ENCODE results near the gene SLC9A9.

The SLC9A9 gene

GRCh38 chr3:143648218-143648617 is 200.1 kb downstream of the SLC9A9 start:
- DNase-seq (ENCODE audit: low read depth), result no peak

- DNase-seq (ENCODE audit: low read depth), result peak; percentile 27
Measured at GRCh38 chr3:143644370-143645089, 203.7 kb downstream of the SLC9A9 start.

- DNase-seq (ENCODE audit: low read depth), result no peak
Measured at GRCh38 chr3:143643905-143644304, 204.4 kb downstream of the SLC9A9 start.

- no peak for DNase-seq (ENCODE audit: low read depth)
Measured at GRCh38 chr3:143640774-143641173, 207.5 kb downstream of the SLC9A9 start.

- no peak for DNase-seq (ENCODE audit: low read depth)
Measured at GRCh38 chr3:143637133-143637532, 211.1 kb downstream of the SLC9A9 start.

GRCh38 chr3:143634991-143635390 is 213.3 kb downstream of the SLC9A9 start:
- no peak for DNase-seq (ENCODE audit: low read depth)

- DNase-seq (ENCODE audit: low read depth), result no peak
Measured at GRCh38 chr3:143634427-143634826, 213.8 kb downstream of the SLC9A9 start.

GRCh38 chr3:143633816-143634215 is 214.5 kb downstream of the SLC9A9 start:
- DNase-seq (ENCODE audit: low read depth), result no peak

- no peak for DNase-seq (ENCODE audit: low read depth)
Measured at GRCh38 chr3:143629726-143630125, 218.5 kb downstream of the SLC9A9 start.

- DNase-seq (ENCODE audit: low read depth), result no peak
Measured at GRCh38 chr3:143628971-143629370, 219.3 kb downstream of the SLC9A9 start.

- DNase-seq (ENCODE audit: low read depth), result no peak
Measured at GRCh38 chr3:143627336-143627735, 220.9 kb downstream of the SLC9A9 start.

GRCh38 chr3:143619231-143619630 is 229.0 kb downstream of the SLC9A9 start:
- no peak for DNase-seq (ENCODE audit: low read depth)

- no peak for DNase-seq (ENCODE audit: low read depth)
Measured at GRCh38 chr3:143617050-143617449, 231.2 kb downstream of the SLC9A9 start.

- no peak for DNase-seq (ENCODE audit: low read depth)
Measured at GRCh38 chr3:143613226-143613625, 235.0 kb downstream of the SLC9A9 start.

- no peak for DNase-seq (ENCODE audit: low read depth)
Measured at GRCh38 chr3:143612541-143612940, 235.7 kb downstream of the SLC9A9 start.

GRCh38 chr3:143608966-143609365 is 239.3 kb downstream of the SLC9A9 start:
- DNase-seq (ENCODE audit: low read depth), result peak; percentile 21

- DNase-seq (ENCODE audit: low read depth), result no peak
Measured at GRCh38 chr3:143605233-143605950, 242.9 kb downstream of the SLC9A9 start.

GRCh38 chr3:143604402-143605185 is 243.7 kb downstream of the SLC9A9 start:
- no peak for DNase-seq (ENCODE audit: low read depth)

- no peak for DNase-seq (ENCODE audit: low read depth)
Measured at GRCh38 chr3:143603774-143604173, 244.5 kb downstream of the SLC9A9 start.

GRCh38 chr3:143601723-143602484 is 246.4 kb downstream of the SLC9A9 start:
- DNase-seq (ENCODE audit: low read depth), result no peak

GRCh38 chr3:143600756-143601718 is 247.2 kb downstream of the SLC9A9 start:
- DNase-seq (ENCODE audit: low read depth), result no peak

All from GM04503 (cell line).